DOHH2 (cell line): Measurements from ENCODE around the gene MYH16.

Source experiments
- H3F3A ChIP-seq: fragments of 200-600 bp; sonication (generic), shearing (Covaris generic); 2 replicates; pipeline ENCODE4 v1.6.0; 2016; ENCODE audit warnings: antibody characterized with exemption, mild to moderate bottlenecking; ENCODE audit not compliant: control insufficient read depth, insufficient read depth
- H3K27ac ChIP-seq: fragments of 200-600 bp; sonication (generic); 2 replicates; pipeline ENCODE4 v1.5.1; 2014; ENCODE audit warnings: low read depth, mild to moderate bottlenecking, low read length, moderate library complexity
- H3K27me3 ChIP-seq: fragments of 200-600 bp; sonication (generic); 2 replicates; pipeline ENCODE4 v1.6.1; 2014; ENCODE audit warnings: mild to moderate bottlenecking, low read length, mixed read lengths; ENCODE audit not compliant: control insufficient read depth
- H3K36me3 ChIP-seq: fragments of 200-600 bp; sonication (generic); 2 replicates; pipeline ENCODE4 v1.6.1; 2014; ENCODE audit warnings: mild to moderate bottlenecking, low read length, moderate library complexity, mixed read lengths; ENCODE audit not compliant: control insufficient read depth
- H3K4me1 ChIP-seq: fragments of 200-600 bp; sonication (generic); 2 replicates; pipeline ENCODE4 v1.6.1; 2014; ENCODE audit warnings: mild to moderate bottlenecking, low read length, mixed read lengths; ENCODE audit not compliant: control insufficient read depth
- H3K4me2 ChIP-seq: fragments of 200-600 bp; sonication (generic); 2 replicates; pipeline ENCODE4 v1.6.0; 2014; ENCODE audit warnings: mild to moderate bottlenecking, low read length, moderate library complexity
- H3K4me3 ChIP-seq: fragments of 200-600 bp; sonication (generic); 2 replicates; pipeline ENCODE4 v1.5.1; 2014; ENCODE audit warnings: mild to moderate bottlenecking, low read length, mixed read lengths
- H3K79me2 ChIP-seq: fragments of 200-600 bp; sonication (generic); 2 replicates; pipeline ENCODE4 v1.6.1; 2014; ENCODE audit warnings: mild to moderate bottlenecking, low read length, mixed read lengths; ENCODE audit not compliant: control insufficient read depth
- H3K9me2 ChIP-seq: fragments of 200-600 bp; sonication (generic); replicated peaks from 2 replicates; pipeline ENCODE4 v1.6.1; 2014; ENCODE audit warnings: mild to moderate bottlenecking, low read length, mixed read lengths; ENCODE audit not compliant: control insufficient read depth
- H3K9me3 ChIP-seq: fragments of 200-600 bp; sonication (generic); 2 replicates; pipeline ENCODE4 v1.6.1; 2014; ENCODE audit warnings: antibody characterized with exemption, low read length, mixed read lengths; ENCODE audit not compliant: control insufficient read depth, insufficient read depth
- H4K20me1 ChIP-seq: fragments of 200-600 bp; sonication (generic); 2 replicates; pipeline ENCODE4 v1.6.0; 2014; ENCODE audit warnings: low read depth, mild to moderate bottlenecking, antibody characterized with exemption, low read length, moderate library complexity; ENCODE audit not compliant: control insufficient read depth, insufficient read depth
- CTCF ChIP-seq: fragments of 200-600 bp; sonication (generic); IDR thresholded peaks from one replicate; pipeline ENCODE4 v1.5.1; 2014; ENCODE audit warnings: antibody characterized with exemption, mild to moderate bottlenecking, low read depth, low read length; ENCODE audit not compliant: poor library complexity, severe bottlenecking
- EZH2phosphoT487 ChIP-seq: fragments of 200-600 bp; sonication (generic); IDR thresholded peaks from 2 replicates; pipeline ENCODE4 v1.6.1; 2017; ENCODE audit warnings: borderline replicate concordance, mild to moderate bottlenecking, antibody characterized with exemption, low read length, moderate library complexity, mixed read lengths

The MYH16 gene

GRCh38 chr7:99312316-99313203 is 39.9 kb downstream of the MYH16 start:
- peak; percentile 90 for TF ChIP-seq CTCF
- no peak for TF ChIP-seq EZH2phosphoT487
- Histone ChIP-seq H3K4me1 (no peaks in the 10 kb centered on the region), H3F3A (no peaks in the 10 kb centered on the region; the same call in 1 of the 2 replicates), H3K4me2 (no peak overlapping the region), H3K27ac (no peak overlapping the region), H3K27me3 (0 out of 2 replicates have a peak, but pooled peaks cover 2% of the 10 kb centered on the region), H3K79me2 (no peaks in the 10 kb centered on the region), H3K36me3 (no peaks in the 10 kb centered on the region), H3K4me3 (no peak overlapping the region), H4K20me1 (peaks cover 5% of the 10 kb centered on the region; the same call in 1 of the 2 replicates), H3K9me2 (no peaks in the 10 kb centered on the region), H3K9me3 (no peaks in the 10 kb centered on the region)

GRCh38 chr7:99313204-99313573 is 40.5 kb downstream of the MYH16 start:
- H3K79me2 ChIP-seq: no peaks in the 10 kb centered on the region
- peaks cover 5% of the 10 kb centered on the region; the same call in 1 of the 2 replicates for H4K20me1 ChIP-seq
- no peaks in the 10 kb centered on the region for H3K4me1 ChIP-seq
- H3K4me2 ChIP-seq: no peak overlapping the region
- H3K9me3 ChIP-seq: no peaks in the 10 kb centered on the region
- no peaks in the 10 kb centered on the region for H3K9me2 ChIP-seq
- no peaks in the 10 kb centered on the region for H3K36me3 ChIP-seq
- no peaks in the 10 kb centered on the region; the same call in 1 of the 2 replicates for H3F3A ChIP-seq
- no peak overlapping the region for H3K4me3 ChIP-seq
- TF ChIP-seq CTCF (no peak), EZH2phosphoT487 (no peak)
- H3K27ac ChIP-seq: no peak overlapping the region
- 0 out of 2 replicates have a peak, but pooled peaks cover 2% of the 10 kb centered on the region for H3K27me3 ChIP-seq

- H3K4me3 ChIP-seq: no peak overlapping the region
- no peaks in the 10 kb centered on the region for H3K79me2 ChIP-seq
- no peaks in the 10 kb centered on the region for H3K9me3 ChIP-seq
- H4K20me1 ChIP-seq: peaks cover 5% of the 10 kb centered on the region; the same call in 1 of the 2 replicates
- H3K27ac ChIP-seq: no peak overlapping the region
- no peaks in the 10 kb centered on the region for H3K36me3 ChIP-seq
- H3K9me2 ChIP-seq: no peaks in the 10 kb centered on the region
- H3K4me1 ChIP-seq: no peaks in the 10 kb centered on the region
- no peak overlapping the region for H3K4me2 ChIP-seq
- H3K27me3 ChIP-seq: 0 out of 2 replicates have a peak, but pooled peaks cover 2% of the 10 kb centered on the region
- no peak for TF ChIP-seq CTCF
- TF ChIP-seq EZH2phosphoT487: no peak
- no peaks in the 10 kb centered on the region; the same call in 1 of the 2 replicates for H3F3A ChIP-seq
Observed at GRCh38 chr7:99314504-99314903, 41.9 kb downstream of the MYH16 start.
